NCI-H345 treated with DMSO at 0.1 percent for 48 hours (cell line): ENCODE data around the gene MOV10L1.
"Not testable (repeated sequence)": the region's sequence is repeated elsewhere in the genome, so short reads cannot be mapped to it uniquely, and the experiment has no call there.

Experiments used
- DNase-seq: peaks from one replicate; lab custom pipeline; 2025; ENCODE audit not compliant: unreplicated experiment; lab: John Stamatoyannopoulos, UW

MOV10L1 gene

GRCh38 chr22:50078246-50078645 is 11.6 kb upstream of the MOV10L1 start:
- no peak for DNase-seq

GRCh38 chr22:50078761-50079160 is 11.0 kb upstream of the MOV10L1 start:
- DNase-seq = no peak

- DNase-seq = no peak
Observed at GRCh38 chr22:50080077-50080465, 9.7 kb upstream of the MOV10L1 start.

GRCh38 chr22:50081426-50082196 is 8.2 kb upstream of the MOV10L1 start:
- DNase-seq = no peak

GRCh38 chr22:50082197-50082715 is 7.5 kb upstream of the MOV10L1 start:
- no peak for DNase-seq

GRCh38 chr22:50082961-50083461 is 6.8 kb upstream of the MOV10L1 start:
- no peak for DNase-seq

GRCh38 chr22:50083462-50084079 is 6.2 kb upstream of the MOV10L1 start:
- DNase-seq = no peak

- DNase-seq = no peak
Observed at GRCh38 chr22:50084080-50084477, 5.7 kb upstream of the MOV10L1 start.

- DNase-seq = no peak
Observed at GRCh38 chr22:50084614-50085021, 5.2 kb upstream of the MOV10L1 start.

- DNase-seq = no peak
Observed at GRCh38 chr22:50085211-50085972, 4.4 kb upstream of the MOV10L1 start, which contains the start of gene MLC1. Gene MLC1 (minus strand): TSS chr22:50085426. CDS start chr22:50084902, 524 bp downstream.

GRCh38 chr22:50086526-50086925 is 3.3 kb upstream of the MOV10L1 start:
- DNase-seq = no peak

- not testable (repeated sequence) for DNase-seq
Observed at GRCh38 chr22:50086975-50087374, 2.8 kb upstream of the MOV10L1 start.

- DNase-seq = no peak
Observed at GRCh38 chr22:50087646-50088045, 2.2 kb upstream of the MOV10L1 start.

- no peak for DNase-seq
Observed at GRCh38 chr22:50088096-50088495, 1.7 kb upstream of the MOV10L1 start.

- DNase-seq = no peak
Observed at GRCh38 chr22:50089231-50089630, 575 bp upstream of the MOV10L1 start.

- DNase-seq = no peak
Observed at GRCh38 chr22:50090412-50090714, 557 bp downstream of the MOV10L1 start.

GRCh38 chr22:50091092-50091768 is 1.4 kb downstream of the MOV10L1 start:
- no peak for DNase-seq

- DNase-seq = no peak
Observed at GRCh38 chr22:50092342-50092741, 2.5 kb downstream of the MOV10L1 start.

- DNase-seq = no peak
Observed at GRCh38 chr22:50098052-50098451, 8.2 kb downstream of the MOV10L1 start.

- DNase-seq = no peak
Observed at GRCh38 chr22:50101870-50102565, 12.2 kb downstream of the MOV10L1 start.
